OCI-LY7 (cell line): ENCODE results near the gene ILDR2. TPM values are rescaled to one million over a fixed set of nuclear protein-coding genes. Genes with fewer than 3 reads are reported as not detected.

Experiments
- BruUV-seq: library from RNA; stranded (reverse); fragments of 400-500 nt; replicated peaks from 2 replicates; lab custom pipeline; 2021; lab: Mats Ljungman, UMichigan
- CTCF ChIA-PET: fragments of 300-600 bp; sonication (Branson Sonifier 250); formaldehyde crosslinking; loops from one replicate; lab custom pipeline; 2022; ENCODE audit warnings: antibody characterized with exemption; ENCODE audit not compliant: unreplicated experiment; lab: Charles Lee
- POLR2A ChIA-PET: fragments of 300-600 bp; sonication (Branson Sonifier 250); formaldehyde crosslinking; loops from one replicate; lab custom pipeline; 2022; ENCODE audit warnings: antibody characterized with exemption; lab: Charles Lee
- DNase-seq: peaks from one replicate; pipeline ENCODE4 v3.0.0-alpha.2; 2015; ENCODE audit warnings: low spot score
- H2AFZ ChIP-seq: fragments of 200-600 bp; sonication (generic), shearing (Covaris generic); 2 replicates; pipeline ENCODE4 v1.6.1; 2014; ENCODE audit warnings: mild to moderate bottlenecking, antibody characterized with exemption, low read length, moderate library complexity
- H3K27ac ChIP-seq: fragments of 200-600 bp; sonication (generic); 2 replicates; pipeline ENCODE4 v1.5.1; 2014; ENCODE audit warnings: mixed run types, low read depth, mild to moderate bottlenecking, moderate library complexity, low read length, inconsistent platforms; ENCODE audit not compliant: poor library complexity, severe bottlenecking
- H3K36me3 ChIP-seq: fragments of 200-600 bp; sonication (generic); 2 replicates; pipeline ENCODE4 v1.6.1; 2014; ENCODE audit warnings: mild to moderate bottlenecking, antibody characterized with exemption, low read length, moderate library complexity, mixed read lengths; ENCODE audit not compliant: insufficient read depth
- H3K4me1 ChIP-seq: fragments of 200-600 bp; sonication (generic); 2 replicates; pipeline ENCODE4 v1.5.1; 2014; ENCODE audit warnings: mild to moderate bottlenecking, low read length; ENCODE audit not compliant: insufficient read depth, poor library complexity, severe bottlenecking
- H3K4me2 ChIP-seq: fragments of 200-600 bp; sonication (generic); 2 replicates; pipeline ENCODE4 v1.6.1; 2014; ENCODE audit warnings: mild to moderate bottlenecking, low read length
- H3K4me3 ChIP-seq: fragments of 200-600 bp; sonication (generic); 2 replicates; pipeline ENCODE4 v1.5.1; 2014; ENCODE audit warnings: mild to moderate bottlenecking, low read depth, low read length; ENCODE audit not compliant: poor library complexity, severe bottlenecking
- H3K79me2 ChIP-seq: fragments of 200-600 bp; sonication (generic); 2 replicates; pipeline ENCODE4 v1.6.1; 2016; ENCODE audit warnings: low read depth, mild to moderate bottlenecking, low read length, moderate library complexity, mixed read lengths; ENCODE audit not compliant: insufficient read depth
- H3K9me2 ChIP-seq: fragments of 200-600 bp; sonication (generic); 2 replicates; pipeline ENCODE4 v1.6.1; 2016; ENCODE audit warnings: mild to moderate bottlenecking, low read length, mixed read lengths; ENCODE audit not compliant: insufficient read depth
- H3K9me3 ChIP-seq: fragments of 200-600 bp; sonication (generic); 2 replicates; pipeline ENCODE4 v1.6.1; 2014; ENCODE audit warnings: mild to moderate bottlenecking, mixed run types, low read length, mixed read lengths
- H4K20me1 ChIP-seq: fragments of 200-600 bp; sonication (generic); 2 replicates; pipeline ENCODE4 v1.6.1; 2014; ENCODE audit warnings: mild to moderate bottlenecking, antibody characterized with exemption, low read length, moderate library complexity, mixed read lengths; ENCODE audit not compliant: insufficient read depth
- EZH2phosphoT487 ChIP-seq: fragments of 200-600 bp; sonication (generic); IDR thresholded peaks from 2 replicates; pipeline ENCODE4 v1.6.1; 2018; ENCODE audit warnings: low read depth, borderline replicate concordance, mild to moderate bottlenecking, mixed run types, antibody characterized with exemption, low read length, moderate library complexity, mixed read lengths
- intact Hi-C: fragments of 100-400 bp; cut with micrococcal nuclease; formaldehyde crosslinking; loops from one replicate; pipeline ENCODE4 v1.10.0; 2022; ENCODE audit not compliant: unreplicated experiment
- total RNA-seq, 2 experiments: library from RNA; depleted of rRNA in 1 of 2; stranded (reverse); fragments of >200 nt in 1 of 2; shearing (Covaris generic) in 1 of 2; gene quantifications; 2 replicates each; pipeline ENCODE4 v1.2.3, GENCODE V29; 2014 to 2022
- TF ChIP-seq, protein P1 (sequence below): fragments of 200-600 bp; sonication (generic); conservative IDR thresholded peaks from 2 replicates; pipeline ENCODE4 v1.5.1; 2014; ENCODE audit warnings: mild to moderate bottlenecking, antibody characterized with exemption, low read length, moderate library complexity, mixed read lengths

ILDR2 gene
- total RNA-seq, 2 experiments from 2014 or later: 3.2 to 5.3 TPM

DNA sequence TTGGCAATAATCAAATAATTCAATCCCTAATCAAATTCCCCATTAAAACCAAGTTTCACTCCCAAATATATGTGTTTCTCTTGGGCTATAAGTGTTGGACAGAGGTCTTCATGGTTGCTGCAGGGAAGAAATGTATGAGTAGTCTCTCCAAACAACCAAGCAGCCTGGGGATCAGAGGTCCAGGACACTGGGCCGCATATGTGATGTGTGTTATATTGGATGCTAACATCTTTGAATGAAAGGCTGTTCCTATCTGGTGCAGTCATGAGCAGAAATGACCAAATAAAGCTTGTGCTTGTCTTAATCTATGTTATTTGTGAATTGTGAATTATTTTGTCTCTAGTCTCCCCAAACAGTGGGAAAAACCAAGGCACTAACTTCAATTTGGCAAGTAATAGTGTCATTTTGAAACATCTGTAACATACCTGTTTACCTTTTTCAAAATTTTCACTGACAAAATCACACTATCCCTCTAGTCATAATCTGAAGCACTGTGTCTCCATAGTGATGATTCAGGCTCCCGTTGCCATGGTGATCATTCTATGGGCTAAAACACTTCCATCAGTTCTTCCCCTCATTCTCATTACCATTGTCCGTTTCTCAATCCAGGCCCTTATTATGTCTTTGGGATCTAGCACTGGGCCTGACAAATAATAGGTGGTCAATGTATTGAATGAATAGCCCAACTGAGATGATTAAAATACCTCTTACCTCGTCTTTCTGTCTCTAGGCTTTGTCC, 86.8 kb downstream of the ILDR2 start:
- Histone ChIP-seq H2AFZ (no peak overlapping the region), H3K9me3 (no peaks in the 10 kb centered on the region), H3K36me3 (no peaks in the 10 kb centered on the region), H4K20me1 (no peaks in the 10 kb centered on the region), H3K4me1 (no peaks in the 10 kb centered on the region), H3K27ac (no peak overlapping the region), H3K9me2 (no peaks in the 10 kb centered on the region), H3K4me2 (no peak overlapping the region), H3K4me3 (no peak overlapping the region), H3K79me2 (no peaks in the 10 kb centered on the region)
- no TSS peak for BruUV-seq
- no peak for DNase-seq
- intact Hi-C loops: no loop called here
- TF ChIP-seq, protein P1, sequence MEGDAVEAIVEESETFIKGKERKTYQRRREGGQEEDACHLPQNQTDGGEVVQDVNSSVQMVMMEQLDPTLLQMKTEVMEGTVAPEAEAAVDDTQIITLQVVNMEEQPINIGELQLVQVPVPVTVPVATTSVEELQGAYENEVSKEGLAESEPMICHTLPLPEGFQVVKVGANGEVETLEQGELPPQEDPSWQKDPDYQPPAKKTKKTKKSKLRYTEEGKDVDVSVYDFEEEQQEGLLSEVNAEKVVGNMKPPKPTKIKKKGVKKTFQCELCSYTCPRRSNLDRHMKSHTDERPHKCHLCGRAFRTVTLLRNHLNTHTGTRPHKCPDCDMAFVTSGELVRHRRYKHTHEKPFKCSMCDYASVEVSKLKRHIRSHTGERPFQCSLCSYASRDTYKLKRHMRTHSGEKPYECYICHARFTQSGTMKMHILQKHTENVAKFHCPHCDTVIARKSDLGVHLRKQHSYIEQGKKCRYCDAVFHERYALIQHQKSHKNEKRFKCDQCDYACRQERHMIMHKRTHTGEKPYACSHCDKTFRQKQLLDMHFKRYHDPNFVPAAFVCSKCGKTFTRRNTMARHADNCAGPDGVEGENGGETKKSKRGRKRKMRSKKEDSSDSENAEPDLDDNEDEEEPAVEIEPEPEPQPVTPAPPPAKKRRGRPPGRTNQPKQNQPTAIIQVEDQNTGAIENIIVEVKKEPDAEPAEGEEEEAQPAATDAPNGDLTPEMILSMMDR: no peak
- no peak for TF ChIP-seq EZH2phosphoT487
- ChIA-PET CTCF (no interaction called here), POLR2A (no interaction called here)

DNA sequence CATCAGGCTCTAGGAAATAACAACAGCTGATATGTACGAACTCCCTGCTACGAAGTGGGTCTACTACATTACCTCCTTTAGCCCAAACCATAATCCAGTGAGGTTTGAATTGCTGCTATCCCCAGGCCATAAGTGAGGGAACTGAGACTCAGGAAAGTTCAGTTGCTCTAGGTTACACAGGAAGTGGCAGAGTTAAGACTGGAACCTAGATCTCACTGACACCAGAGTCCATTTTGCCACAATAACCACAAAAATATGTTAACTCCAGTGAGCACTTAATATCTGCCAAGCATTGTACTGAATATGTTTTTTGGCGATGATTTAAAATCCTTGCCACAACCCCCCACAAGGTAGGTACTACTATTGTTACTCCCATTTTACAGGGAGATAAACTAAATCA, 90.4 kb downstream of the ILDR2 start:
- no TSS peak for BruUV-seq
- Histone ChIP-seq H3K4me2 (no peak overlapping the region), H3K36me3 (no peaks in the 10 kb centered on the region), H3K4me3 (no peak overlapping the region), H3K9me2 (no peaks in the 10 kb centered on the region), H4K20me1 (no peaks in the 10 kb centered on the region), H3K4me1 (no peaks in the 10 kb centered on the region), H3K27ac (no peak overlapping the region), H2AFZ (no peak overlapping the region), H3K79me2 (no peaks in the 10 kb centered on the region), H3K9me3 (no peaks in the 10 kb centered on the region)
- TF ChIP-seq, protein P1: no peak
- TF ChIP-seq EZH2phosphoT487: no peak
- DNase-seq: no peak
- ChIA-PET POLR2A (interaction anchor here (0.5 to 1.8 kb wide), 3 partner anchors 14 to 338 kb away, joined by 3 to 4 read pairs (median 3); no protein-coding TSS in a partner anchor), CTCF (no interaction called here)
- intact Hi-C loops: no loop called here

DNA sequence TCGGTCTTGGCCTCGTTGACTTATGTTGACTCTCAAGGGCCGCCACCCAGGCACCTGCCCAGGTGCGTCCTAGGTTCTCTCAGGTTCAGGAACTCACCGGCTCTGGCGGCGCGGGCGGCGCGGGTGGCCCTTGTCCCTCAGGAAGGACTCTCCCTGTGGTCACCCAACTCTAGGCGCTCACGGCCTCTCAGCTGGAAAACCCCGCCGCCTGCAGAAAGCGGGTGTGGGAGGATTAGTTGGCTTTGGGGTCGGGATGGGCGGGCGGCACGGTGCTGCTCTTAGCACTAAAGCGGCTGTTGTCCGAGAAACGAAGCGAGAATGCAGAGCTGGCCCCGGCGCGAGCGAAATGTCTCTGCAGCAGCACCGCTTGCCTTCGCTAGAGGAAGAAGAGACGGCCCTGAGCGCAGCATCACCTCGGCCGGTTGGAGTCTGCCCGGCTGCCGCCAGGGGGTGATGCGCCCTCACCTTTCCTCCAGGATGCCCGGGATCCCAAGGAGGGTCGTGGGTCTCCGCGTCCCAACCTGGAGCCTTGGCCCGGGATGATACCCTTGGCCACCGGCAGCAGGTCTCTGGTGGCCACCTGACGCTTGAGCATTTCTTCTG, 91.2 kb downstream of the ILDR2 start:
- Histone ChIP-seq H2AFZ (no peak overlapping the region), H3K9me3 (no peaks in the 10 kb centered on the region), H3K4me3 (no peak overlapping the region), H3K9me2 (no peaks in the 10 kb centered on the region), H3K27ac (no peak overlapping the region), H3K36me3 (no peaks in the 10 kb centered on the region), H3K4me2 (no peak overlapping the region), H4K20me1 (no peaks in the 10 kb centered on the region), H3K4me1 (no peaks in the 10 kb centered on the region), H3K79me2 (no peaks in the 10 kb centered on the region)
- ChIA-PET POLR2A (interaction anchor here (0.6 kb wide), 1 partner anchor 157 kb away, joined by 4 read pairs; no protein-coding TSS in a partner anchor), CTCF (no interaction called here)
- no peak for DNase-seq
- TF ChIP-seq EZH2phosphoT487: no peak
- TF ChIP-seq, protein P1: peak; percentile 65
- BruUV-seq: no TSS peak
- intact Hi-C loops: no loop called here
